Activated T-helper 1 cell treated with anti-CD3 and anti-CD28 coated beads, Interleukin-12 subunit alpha, Interleukin-12 subunit beta, Interleukin-2, Interleukin-4 antibody, amounts not matched to agents 30 ng/mL and 10 ng/mL and 1 ng/mL, durations not matched to agents 14 hours and 24 hours and 36 hours (primary cell): ENCODE measurements around the gene ELOA. TPM values are rescaled to one million over a fixed set of nuclear protein-coding genes. Genes with fewer than 3 reads are reported as not detected.
"Not testable (repeated sequence)": the region's sequence is repeated elsewhere in the genome, so short reads cannot be mapped to it uniquely, and the experiment has no call there.

Source experiments
- DNase-seq: peaks from one replicate; pipeline ENCODE4 v3.0.0; 2021; ENCODE audit warnings: low spot score
- H3K27ac Mint-ChIP-seq: one replicate; pipeline ENCODE4 v1.8.0; 2021; ENCODE audit warnings: mild to moderate bottlenecking, mixed read lengths
- H3K27me3 Mint-ChIP-seq: one replicate; pipeline ENCODE4 v1.8.0; 2022; ENCODE audit warnings: mild to moderate bottlenecking, moderate library complexity, mixed read lengths; ENCODE audit not compliant: insufficient read depth
- H3K36me3 Mint-ChIP-seq: one replicate; pipeline ENCODE4 v1.8.0; 2021; ENCODE audit warnings: low read depth, mixed read lengths
- H3K4me1 Mint-ChIP-seq: one replicate; pipeline ENCODE4 v1.8.0; 2021; ENCODE audit warnings: low read depth, mixed read lengths
- H3K4me3 Mint-ChIP-seq: one replicate; pipeline ENCODE4 v1.8.0; 2021; ENCODE audit warnings: mild to moderate bottlenecking, moderate library complexity, mixed read lengths
- H3K9me3 Mint-ChIP-seq: one replicate; pipeline ENCODE4 v1.8.0; 2021; ENCODE audit warnings: mixed read lengths
- intact Hi-C: fragments of 100-400 bp; cut with micrococcal nuclease; formaldehyde crosslinking; loops from one replicate; pipeline ENCODE4 v1.15.1; 2024
- total RNA-seq: library from RNA; stranded (reverse); gene quantifications from 2 replicates; pipeline ENCODE4 v1.2.3, GENCODE V29; 2022

ELOA gene
- total RNA-seq, 1 donor from 2014 or later, result 54.5 TPM

DNA sequence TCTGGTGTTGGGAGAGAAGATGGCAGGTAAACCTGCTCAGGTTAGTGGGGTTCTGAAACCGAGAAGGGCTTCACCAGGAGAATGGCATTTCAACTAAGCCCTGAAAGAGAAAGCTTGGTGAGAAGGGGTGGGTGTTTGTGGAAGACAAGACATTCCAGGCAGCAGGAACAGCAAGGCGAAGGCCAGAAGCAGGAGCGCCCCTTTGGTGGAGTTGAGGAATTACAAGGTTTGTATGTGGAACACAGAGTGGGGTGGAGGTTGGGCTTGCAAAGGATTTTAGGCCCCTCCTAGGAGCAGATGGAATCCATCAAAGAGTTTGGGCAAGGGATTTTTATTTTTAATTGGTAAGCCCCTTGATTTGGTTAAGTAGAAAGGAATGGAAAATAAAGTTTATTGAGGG, 24.8 kb upstream of the ELOA start:
- DNase-seq, result no peak
- intact Hi-C loops, result no loop called here
- H3K36me3 Mint-ChIP-seq, result peaks cover 2% of the 10 kb centered on the region
- no peak overlapping the region for H3K27ac Mint-ChIP-seq
- H3K27me3 Mint-ChIP-seq, result no peaks in the 10 kb centered on the region
- H3K4me3 Mint-ChIP-seq, result no peak overlapping the region
- H3K9me3 Mint-ChIP-seq, result no peaks in the 10 kb centered on the region
- peaks cover 32% of the 10 kb centered on the region for H3K4me1 Mint-ChIP-seq

DNA sequence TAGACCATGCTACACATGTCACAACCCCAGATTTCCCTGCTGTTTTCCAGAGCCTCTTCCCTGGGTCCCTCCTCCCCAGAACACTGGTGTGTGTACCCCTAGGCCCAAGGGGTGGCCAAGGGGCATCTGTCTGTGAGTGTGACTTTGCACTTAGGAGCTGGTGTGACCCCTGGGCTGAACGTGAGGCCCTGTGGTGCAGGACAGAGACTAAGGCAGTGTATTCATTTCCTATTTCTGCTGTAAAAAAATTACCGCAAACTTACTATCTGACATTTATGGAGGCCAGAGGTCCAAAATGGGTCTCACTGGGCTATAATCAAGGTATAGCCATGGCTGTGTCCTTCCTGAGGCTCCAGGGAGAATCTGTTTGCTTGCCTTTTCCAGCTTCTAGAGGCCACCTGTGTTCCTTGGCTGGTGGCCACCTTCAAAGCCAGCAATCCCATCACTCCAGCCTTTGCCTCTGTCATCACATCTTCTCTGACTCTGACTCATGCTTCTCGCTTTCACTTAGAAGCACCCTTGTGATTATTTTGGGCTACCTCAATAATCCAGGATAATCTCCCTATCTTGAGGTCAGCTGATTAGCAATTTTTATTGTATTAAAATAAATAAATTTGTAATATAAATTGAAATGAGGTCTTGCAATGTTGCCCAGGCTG, 24.0 kb upstream of the ELOA start:
- Mint-ChIP-seq H3K27me3 (no peaks in the 10 kb centered on the region), H3K4me3 (no peak overlapping the region), H3K27ac (no peak overlapping the region), H3K36me3 (peaks cover 2% of the 10 kb centered on the region), H3K9me3 (no peaks in the 10 kb centered on the region), H3K4me1 (peaks cover 32% of the 10 kb centered on the region)
- no peak for DNase-seq
- intact Hi-C loops, result no loop called here

DNA sequence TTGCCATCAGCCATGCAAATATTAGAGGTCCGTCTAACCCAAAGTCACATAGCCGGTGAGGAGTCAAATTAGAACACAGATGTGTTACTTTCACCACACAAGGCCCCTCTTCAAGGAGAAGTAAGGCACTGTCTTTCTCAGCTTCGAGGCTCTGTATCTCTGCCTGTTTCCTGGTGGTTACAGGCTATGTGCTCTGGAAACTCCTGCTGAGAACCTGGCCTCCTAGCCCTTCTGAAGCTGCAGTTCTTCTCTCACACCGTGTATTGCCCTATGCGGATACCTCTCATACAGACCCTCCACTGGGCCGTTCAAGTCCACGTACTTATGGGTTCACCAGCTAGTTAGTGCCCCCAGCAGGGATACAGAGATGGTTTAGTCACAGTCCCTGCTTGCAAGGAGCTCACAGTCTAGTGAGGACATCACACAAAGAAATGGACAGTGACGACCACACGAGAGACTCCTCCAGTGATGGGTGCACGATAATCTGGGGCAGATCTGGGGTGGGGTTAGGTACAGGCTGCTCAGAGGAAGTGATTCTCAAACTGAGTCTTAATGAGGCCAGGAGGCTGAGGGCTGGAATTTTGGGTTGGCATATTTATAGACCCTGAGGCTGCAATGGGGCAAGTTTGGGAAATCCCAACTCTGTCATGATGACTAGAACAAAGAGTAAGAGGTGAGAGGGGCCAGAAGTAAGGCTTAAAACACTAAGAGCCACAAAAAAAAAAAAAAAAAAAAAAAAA, 22.8 kb upstream of the ELOA start:
- intact Hi-C loops, result loop anchor here (1.0 to 2.0 kb wide), 2 partner anchors 24 to 28 kb away; no protein-coding TSS in a partner anchor
- peak overlapping the region; percentile 67 for H3K27ac Mint-ChIP-seq
- no peaks in the 10 kb centered on the region for H3K27me3 Mint-ChIP-seq
- peak; percentile 8 for DNase-seq
- no peaks in the 10 kb centered on the region for H3K9me3 Mint-ChIP-seq
- peaks cover 32% of the 10 kb centered on the region for H3K4me1 Mint-ChIP-seq
- H3K36me3 Mint-ChIP-seq, result peaks cover 2% of the 10 kb centered on the region
- peak overlapping the region; percentile 5 for H3K4me3 Mint-ChIP-seq

DNA sequence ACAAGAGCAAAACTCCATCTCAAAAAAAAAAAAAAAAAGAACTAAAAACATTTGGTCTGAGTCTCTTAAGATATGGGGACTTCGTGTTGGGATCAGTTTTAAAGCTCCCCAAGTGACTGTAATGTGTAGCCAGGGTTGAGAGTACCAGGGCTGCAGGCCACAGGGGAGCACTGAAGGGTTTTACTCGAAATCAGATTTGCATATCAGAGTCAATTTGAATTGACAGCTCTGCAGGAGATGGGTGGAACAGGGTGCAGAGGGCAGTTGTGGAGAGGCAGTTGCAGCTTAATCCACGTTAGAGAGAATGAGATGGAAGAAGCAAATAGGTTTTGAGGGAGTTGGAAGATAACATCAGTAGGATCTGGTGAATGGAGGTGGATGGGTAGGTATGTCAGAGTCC, 20.6 kb upstream of the ELOA start:
- no peak overlapping the region for H3K27ac Mint-ChIP-seq
- no peak overlapping the region for H3K4me3 Mint-ChIP-seq
- no peak for DNase-seq
- H3K27me3 Mint-ChIP-seq, result no peaks in the 10 kb centered on the region
- peaks cover 36% of the 10 kb centered on the region for H3K4me1 Mint-ChIP-seq
- intact Hi-C loops, result no loop called here
- H3K9me3 Mint-ChIP-seq, result no peaks in the 10 kb centered on the region
- H3K36me3 Mint-ChIP-seq, result peaks cover 2% of the 10 kb centered on the region

DNA sequence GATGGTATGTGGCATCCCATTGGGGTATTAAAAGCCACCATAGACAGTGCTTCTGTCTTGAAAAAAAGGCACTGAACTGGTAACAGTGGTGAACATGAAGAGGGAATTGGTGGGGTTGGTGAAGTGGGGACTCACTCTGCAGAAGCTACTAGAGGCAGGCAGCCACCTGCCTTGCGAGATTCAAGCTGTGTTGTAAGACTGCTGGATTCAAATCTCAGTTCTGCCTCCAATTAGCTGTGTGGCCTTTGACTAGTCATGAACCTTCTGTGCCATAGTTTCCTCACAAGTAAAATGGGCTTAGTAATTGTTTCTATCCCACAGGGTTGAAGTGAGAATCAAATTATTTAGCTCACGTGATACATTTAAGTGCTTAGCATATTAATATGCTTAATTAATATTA, 16.6 kb upstream of the ELOA start:
- Mint-ChIP-seq H3K27ac (no peak overlapping the region), H3K27me3 (no peaks in the 10 kb centered on the region), H3K36me3 (peaks cover 4% of the 10 kb centered on the region), H3K4me1 (peaks cover 25% of the 10 kb centered on the region), H3K4me3 (no peak overlapping the region), H3K9me3 (no peaks in the 10 kb centered on the region)
- no peak for DNase-seq
- intact Hi-C loops, result no loop called here

DNA sequence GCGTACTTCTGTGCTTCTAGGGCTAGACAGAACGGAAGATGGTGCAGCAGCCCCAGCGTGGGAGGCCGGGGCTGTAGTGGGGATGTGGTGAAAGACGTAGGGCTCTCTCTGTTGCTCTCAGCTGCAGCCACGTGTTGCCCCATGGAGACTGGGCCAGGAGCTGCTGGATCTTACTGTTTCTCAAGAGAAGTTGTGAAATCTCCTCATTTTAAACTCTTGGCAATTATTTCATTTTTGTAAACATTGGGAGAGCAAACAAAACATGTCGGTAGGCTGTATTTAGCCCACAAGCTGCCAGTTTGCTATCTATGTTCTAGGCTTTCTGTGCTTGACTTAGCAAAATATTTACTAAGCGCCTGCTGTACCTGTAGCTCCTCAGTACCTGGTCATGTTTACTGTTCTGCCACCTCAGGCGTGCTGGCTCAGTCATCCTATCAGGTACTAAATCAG, 15.9 kb upstream of the ELOA start:
- intact Hi-C loops, result no loop called here
- H3K36me3 Mint-ChIP-seq, result peaks cover 4% of the 10 kb centered on the region
- no peaks in the 10 kb centered on the region for H3K27me3 Mint-ChIP-seq
- H3K27ac Mint-ChIP-seq, result no peak overlapping the region
- no peak overlapping the region for H3K4me3 Mint-ChIP-seq
- peaks cover 27% of the 10 kb centered on the region for H3K4me1 Mint-ChIP-seq
- DNase-seq, result no peak
- H3K9me3 Mint-ChIP-seq, result no peaks in the 10 kb centered on the region

DNA sequence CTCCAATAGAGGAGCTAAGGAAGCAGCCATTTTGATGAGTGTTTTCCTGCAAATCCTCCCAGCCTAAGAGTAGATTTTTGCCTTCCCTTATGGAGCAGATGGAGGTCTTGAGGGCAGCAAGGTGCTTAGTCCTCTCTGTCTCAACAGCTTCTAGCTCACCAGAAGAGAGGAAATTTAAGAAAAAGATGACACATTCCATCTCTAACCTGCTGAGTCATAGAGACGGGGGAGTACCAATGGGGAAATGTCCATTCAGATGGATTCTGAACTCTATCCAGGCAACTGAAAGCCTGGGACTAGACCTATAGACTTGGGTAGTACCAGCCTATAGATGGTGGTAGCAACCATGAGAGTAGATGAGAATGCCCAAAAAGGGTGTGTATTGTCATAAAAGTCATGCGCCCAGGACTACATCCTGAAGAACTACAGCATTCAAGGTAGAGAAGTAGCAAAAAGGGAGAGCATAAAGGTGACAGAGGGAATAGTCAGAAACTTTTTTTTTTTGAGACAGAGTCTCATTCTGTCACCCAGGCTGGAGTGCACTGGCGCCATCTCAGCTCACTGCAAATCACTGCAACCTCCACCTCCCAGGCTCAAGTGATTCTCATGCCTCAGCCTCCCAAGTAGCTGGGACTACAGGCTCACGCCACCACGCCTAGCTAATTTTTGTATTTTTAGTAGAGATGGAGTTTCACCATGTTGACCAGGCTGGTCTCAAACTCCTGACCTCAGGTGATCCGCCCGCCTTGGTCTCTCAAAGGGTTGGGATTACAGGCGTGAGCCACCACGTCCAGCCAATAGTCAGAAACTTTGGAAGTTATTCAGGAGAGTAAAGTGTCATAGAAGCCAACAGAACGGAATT, 10.7 kb upstream of the ELOA start:
- peaks cover 5% of the 10 kb centered on the region for H3K36me3 Mint-ChIP-seq
- no peak for DNase-seq
- no peaks in the 10 kb centered on the region for H3K9me3 Mint-ChIP-seq
- intact Hi-C loops, result no loop called here
- peaks cover 31% of the 10 kb centered on the region for H3K4me1 Mint-ChIP-seq
- no peak overlapping the region for H3K27ac Mint-ChIP-seq
- H3K27me3 Mint-ChIP-seq, result no peaks in the 10 kb centered on the region
- H3K4me3 Mint-ChIP-seq, result no peak overlapping the region

DNA sequence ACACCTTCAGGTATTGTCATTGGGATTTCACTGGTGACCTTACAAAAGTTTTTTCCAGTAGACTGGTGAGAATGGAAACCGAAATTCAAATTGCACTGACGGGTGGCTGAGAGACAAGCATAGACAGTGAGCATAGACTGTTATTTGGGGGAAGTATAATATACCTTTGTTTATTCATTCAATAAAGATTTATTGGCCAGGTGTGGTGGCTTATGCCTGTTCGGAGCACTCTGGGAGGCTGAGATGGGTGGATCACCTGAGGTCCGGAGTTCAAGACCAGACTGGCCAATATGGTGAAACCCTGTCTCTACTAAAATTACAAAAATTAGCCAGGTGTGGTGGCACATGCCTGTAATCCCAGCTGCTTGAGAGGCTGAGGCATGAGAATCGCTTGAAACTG, 10.0 kb upstream of the ELOA start:
- H3K4me1 Mint-ChIP-seq, result peaks cover 25% of the 10 kb centered on the region
- H3K36me3 Mint-ChIP-seq, DNase-seq, H3K9me3 Mint-ChIP-seq, H3K27ac Mint-ChIP-seq, H3K4me3 Mint-ChIP-seq, intact Hi-C loops, H3K27me3 Mint-ChIP-seq: not testable (repeated sequence)

DNA sequence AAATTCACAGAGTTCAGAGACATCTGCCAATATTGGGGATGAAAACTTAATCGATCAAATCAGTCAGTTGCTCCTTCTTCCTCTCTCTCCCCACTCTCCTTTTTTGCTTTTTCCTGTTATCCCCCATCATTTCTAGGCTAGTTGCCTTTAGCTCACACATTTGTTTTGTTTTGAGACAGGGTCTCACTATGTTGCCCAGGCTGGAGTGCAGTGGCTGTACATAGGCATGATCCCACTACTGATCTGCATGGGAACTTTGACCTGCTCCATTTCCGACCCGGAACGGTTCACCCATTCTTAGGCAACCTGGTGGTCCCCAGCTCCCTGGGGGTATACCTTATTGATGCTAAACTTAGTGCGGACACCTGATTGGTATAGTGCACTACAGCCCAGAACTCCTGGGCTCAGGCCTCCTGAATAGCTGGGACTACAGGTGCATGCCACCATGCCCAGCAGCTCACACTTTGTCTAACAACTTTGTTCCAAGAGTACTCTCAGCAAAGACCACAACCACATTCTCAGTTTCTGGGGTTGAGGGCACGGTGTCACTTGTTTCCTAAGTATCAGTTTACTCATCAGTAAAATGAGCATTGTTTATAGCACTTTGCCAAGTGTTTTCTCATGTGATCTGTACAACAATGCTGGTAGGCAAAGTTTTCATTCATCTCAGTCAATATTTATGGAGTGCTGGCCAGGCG, 6.7 kb upstream of the ELOA start:
- Mint-ChIP-seq H3K4me3 (no peak overlapping the region), H3K4me1 (peaks cover 15% of the 10 kb centered on the region), H3K36me3 (peaks cover 3% of the 10 kb centered on the region), H3K9me3 (no peaks in the 10 kb centered on the region), H3K27ac (peak overlapping the region; percentile 40), H3K27me3 (no peaks in the 10 kb centered on the region)
- intact Hi-C loops, result no loop called here
- no peak for DNase-seq

DNA sequence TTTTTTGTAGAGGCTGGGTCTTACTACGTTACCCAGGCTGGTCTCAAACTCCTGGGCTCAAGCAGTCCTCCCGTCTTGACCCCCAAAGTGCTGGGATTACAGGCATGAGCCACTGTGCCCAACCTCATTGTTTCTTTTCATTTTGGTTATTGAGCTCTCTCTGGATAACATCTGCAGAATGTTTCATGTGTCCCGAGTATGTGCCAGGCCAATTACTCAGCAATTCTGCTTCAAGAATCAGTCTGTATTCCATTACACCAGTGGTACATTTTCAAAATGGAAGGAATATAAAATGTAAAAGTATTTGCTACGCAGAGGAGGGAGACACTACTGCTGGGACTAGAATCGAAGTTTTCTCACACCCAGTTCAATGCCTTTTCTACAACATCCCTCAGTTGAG, 1.7 kb upstream of the ELOA start:
- no peak for DNase-seq
- Mint-ChIP-seq H3K27me3 (peaks cover 2% of the 10 kb centered on the region), H3K4me1 (peaks cover 34% of the 10 kb centered on the region), H3K36me3 (peaks cover 12% of the 10 kb centered on the region), H3K4me3 (peak overlapping the region; percentile 90), H3K27ac (peak overlapping the region; percentile 16), H3K9me3 (no peaks in the 10 kb centered on the region)
- intact Hi-C loops, result loop anchor here (5.0 to 10.0 kb wide), 3 partner anchors 36 to 397 kb away; partner anchors contain the start of genes E2F2, HNRNPR and PITHD1

DNA sequence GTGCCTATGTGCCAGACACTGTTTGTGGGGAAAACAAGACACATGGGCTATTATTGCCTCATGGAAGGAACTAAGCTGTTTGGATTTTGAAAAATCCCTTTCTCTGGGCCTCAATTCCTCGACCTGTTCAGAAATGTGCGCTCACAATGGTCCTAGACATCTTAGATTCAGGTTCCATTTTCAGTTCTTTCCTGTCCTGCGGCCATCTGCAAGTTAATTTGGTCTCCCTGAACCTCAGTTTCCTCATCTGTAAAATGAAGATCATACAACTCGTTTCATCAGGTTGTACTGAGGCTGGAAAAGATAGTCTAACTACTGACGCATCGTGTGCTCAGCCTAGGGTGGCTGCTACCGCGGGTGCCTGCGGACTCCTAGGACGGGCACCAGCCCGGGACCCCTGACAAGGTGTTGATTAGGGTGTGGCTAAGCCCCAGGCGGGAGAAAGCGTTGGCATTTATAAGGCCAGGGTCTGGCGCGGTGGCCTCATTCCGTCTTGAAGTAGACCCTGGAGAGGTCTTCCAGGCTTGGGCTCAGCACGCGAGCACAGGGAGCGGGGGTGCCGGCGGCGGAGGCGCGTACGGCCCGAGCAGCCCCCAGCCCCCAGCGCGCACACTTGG, 493 bp upstream of the ELOA start:
- peak overlapping the region; percentile 87 for H3K27ac Mint-ChIP-seq
- peak overlapping the region; percentile 90 for H3K4me3 Mint-ChIP-seq
- H3K9me3 Mint-ChIP-seq, result no peaks in the 10 kb centered on the region
- peaks cover 23% of the 10 kb centered on the region for H3K36me3 Mint-ChIP-seq
- peaks cover 40% of the 10 kb centered on the region for H3K4me1 Mint-ChIP-seq
- H3K27me3 Mint-ChIP-seq, result peaks cover 2% of the 10 kb centered on the region
- DNase-seq, result no peak
- intact Hi-C loops, result loop anchor here (1.0 to 10.0 kb wide), 4 partner anchors 35 to 398 kb away; partner anchors contain the start of genes E2F2, HNRNPR, PITHD1 and RPL11

DNA sequence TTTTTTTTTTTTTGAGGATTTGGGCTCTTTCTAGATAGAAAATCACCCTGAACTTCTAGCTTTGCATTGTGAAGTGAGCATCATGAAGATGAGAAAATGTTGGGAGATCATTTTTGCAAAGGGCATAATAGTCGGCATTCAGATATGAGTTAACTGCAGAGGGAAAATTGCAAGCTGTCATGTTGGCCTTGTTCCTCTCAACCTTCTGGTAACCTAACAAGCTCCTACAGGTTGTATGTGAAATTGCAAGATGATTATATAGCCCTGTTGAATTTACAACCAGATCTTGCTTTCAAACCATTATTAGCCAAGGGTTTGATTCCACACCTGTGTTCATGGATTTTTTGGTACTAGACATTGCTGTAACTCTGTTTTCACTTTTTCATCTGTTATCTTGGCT, 2.2 kb downstream of the ELOA start:
- H3K4me1 Mint-ChIP-seq, result peaks cover 58% of the 10 kb centered on the region
- H3K36me3 Mint-ChIP-seq, result peaks cover 32% of the 10 kb centered on the region
- H3K4me3 Mint-ChIP-seq, result peak overlapping the region; percentile 95
- intact Hi-C loops, result loop anchor here (10.0 kb wide), 1 partner anchor 401 kb away; the partner anchor contains the start of gene HNRNPR
- H3K27me3 Mint-ChIP-seq, result peaks cover 2% of the 10 kb centered on the region
- H3K9me3 Mint-ChIP-seq, result no peaks in the 10 kb centered on the region
- DNase-seq, result no peak
- H3K27ac Mint-ChIP-seq, result no peak overlapping the region
